Measurements from ENCODE around the gene LRRFIP1. TPM values are rescaled to one million over a fixed set of nuclear protein-coding genes. Genes with fewer than 3 reads are reported as not detected.
A peak's percentile ranks its signal among the peaks of the same experiment; 100 is the strongest.

The LRRFIP1 gene
- total and polyA plus RNA-seq, 2 of the 13 experiments (the other 11 are each of a cell fraction or from before 2014, with no cell fraction given) = 15.9 to 40.5 TPM

DNA sequence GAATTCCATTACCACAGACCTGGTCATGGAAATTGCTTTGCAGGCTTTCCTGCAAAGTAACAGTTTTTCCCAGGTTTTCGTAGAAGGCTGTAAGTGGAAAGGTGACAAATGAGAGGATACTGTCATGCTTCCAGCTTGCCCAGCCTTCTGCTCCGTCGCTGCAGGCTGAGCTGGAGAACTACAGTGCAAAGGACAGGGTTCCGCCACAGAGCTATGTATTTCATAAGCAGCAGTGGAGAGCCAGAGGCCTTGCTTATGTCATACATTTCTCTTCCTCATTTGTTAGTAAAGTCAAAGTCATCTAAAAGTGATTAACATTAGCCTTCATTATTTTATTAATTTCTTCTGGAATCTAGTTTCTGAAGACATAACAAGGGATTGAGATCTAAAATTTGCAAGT is 98.3 kb downstream of the LRRFIP1 start (continued):
- TF ChIP-seq POGK (CRISPR knock-in tag; conservative IDR thresholded peaks at IDR 0.05) (no peak), GATAD2A (CRISPR knock-in tag; IDR thresholded peaks at IDR 0.05) (peak; percentile 57), SRY (CRISPR knock-in tag; IDR thresholded peaks at IDR 0.05) (no peak), GMEB2 (CRISPR knock-in tag; IDR thresholded peaks at IDR 0.05; ENCODE audit: low read depth) (no peak), FOXO1 (CRISPR knock-in tag; IDR thresholded peaks at IDR 0.05) (no peak), ZNF331 (CRISPR knock-in tag; IDR thresholded peaks at IDR 0.05) (0 out of 2 replicates have a peak, but pooled peaks have one; percentile 19), ZNF772 (CRISPR knock-in tag; IDR thresholded peaks at IDR 0.05) (no peak), ZMYM4 (CRISPR knock-in tag; IDR thresholded peaks at IDR 0.05) (no peak; the same call in 1 of the 2 replicates), SP140L (CRISPR knock-in tag; IDR thresholded peaks at IDR 0.05; ENCODE audit: borderline replicate concordance) (no peak), CEBPB (IDR thresholded peaks at IDR 0.05; ENCODE audit: borderline replicate concordance, low read depth, low read length) (peak; percentile 64; the same call in 1 of the 2 replicates), ZNF275 (CRISPR knock-in tag; IDR thresholded peaks at IDR 0.05; ENCODE audit: borderline replicate concordance) (no peak), ZMYM3 (CRISPR knock-in tag; IDR thresholded peaks at IDR 0.05) (no peak), ZBED4 (CRISPR knock-in tag; IDR thresholded peaks at IDR 0.05; ENCODE audit: borderline replicate concordance) (no peak), ZNF768 (CRISPR knock-in tag; IDR thresholded peaks at IDR 0.05) (no peak), ZC3H4 (CRISPR knock-in tag; IDR thresholded peaks at IDR 0.05; ENCODE audit: borderline replicate concordance) (no peak), SMAD1 (CRISPR knock-in tag; IDR thresholded peaks at IDR 0.05; ENCODE audit: borderline replicate concordance, low read depth) (no peak), TCF7 (IDR thresholded peaks at IDR 0.05; ENCODE audit: low read depth) (no peak), ZFYVE20 (CRISPR knock-in tag; IDR thresholded peaks at IDR 0.05; ENCODE audit: borderline replicate concordance, low read depth) (no peak)
- TF ChIP-seq, protein P1, sequence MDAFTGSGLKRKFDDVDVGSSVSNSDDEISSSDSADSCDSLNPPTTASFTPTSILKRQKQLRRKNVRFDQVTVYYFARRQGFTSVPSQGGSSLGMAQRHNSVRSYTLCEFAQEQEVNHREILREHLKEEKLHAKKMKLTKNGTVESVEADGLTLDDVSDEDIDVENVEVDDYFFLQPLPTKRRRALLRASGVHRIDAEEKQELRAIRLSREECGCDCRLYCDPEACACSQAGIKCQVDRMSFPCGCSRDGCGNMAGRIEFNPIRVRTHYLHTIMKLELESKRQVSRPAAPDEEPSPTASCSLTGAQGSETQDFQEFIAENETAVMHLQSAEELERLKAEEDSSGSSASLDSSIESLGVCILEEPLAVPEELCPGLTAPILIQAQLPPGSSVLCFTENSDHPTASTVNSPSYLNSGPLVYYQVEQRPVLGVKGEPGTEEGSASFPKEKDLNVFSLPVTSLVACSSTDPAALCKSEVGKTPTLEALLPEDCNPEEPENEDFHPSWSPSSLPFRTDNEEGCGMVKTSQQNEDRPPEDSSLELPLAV (CRISPR knock-in tag; conservative IDR thresholded peaks at IDR 0.05; ENCODE audit: low read depth) = no peak

All from HepG2 (cell line).